K562 (cell line): ENCODE measurements around the gene MBP. TPM values are rescaled to one million over a fixed set of nuclear protein-coding genes. Genes with fewer than 3 reads are reported as not detected.
"Not testable (repeated sequence)": the region's sequence is repeated elsewhere in the genome, so short reads cannot be mapped to it uniquely, and the experiment has no call there.

ENCODE experiments used
- ATAC-seq: fragments of 200-7000 bp; cut with Tn5 transposase; 3 replicates; pipeline ENCODE4 v1.9.1; 2020; ENCODE audit warnings: moderate library complexity
- BruUV-seq: library from RNA; stranded (reverse); fragments of 400-500 nt; replicated peaks from 2 replicates; lab custom pipeline; 2021; lab: Mats Ljungman, UMichigan
- CTCF ChIA-PET: fragments of 300-600 bp; formaldehyde crosslinking; extraction: SDS; loops from one replicate; lab custom pipeline; 2021; ENCODE audit warnings: low intra/inter-chr PET ratio; lab: Yijun Ruan, JAX
- POLR2A ChIA-PET: fragments of 300-600, 350-650 bp; sonication (Branson Sonifier 250); formaldehyde crosslinking; extraction: SDS; loops from one replicate; lab custom pipeline; 2021; ENCODE audit warnings: antibody characterized with exemption, inconsistent platforms; lab: Yijun Ruan, JAX
- DNase-seq, 4 experiments: peaks; one replicate each; pipeline versions ENCODE4 v3.0.0 to v3.0.0-alpha.2; 2011 to 2018; ENCODE audit warnings: low spot score in 3 of 4, mixed read lengths in 3 of 4; ENCODE audit errors: extremely low read depth in 1 of 4
- FAIRE-seq: peaks from 2 replicates; lab custom pipeline; 2011; peaks lifted over from hg19 to GRCh38; lab: Jason Lieb, UNC
- H2AFZ ChIP-seq: 2 replicates; pipeline ENCODE4 v1.6.0; 2011; ENCODE audit warnings: low read depth, low read length, control low read depth, inconsistent platforms
- H3K27ac ChIP-seq: fragments of 200-600 bp; 3 replicates; pipeline ENCODE4 v1.8.0; 2011; ENCODE audit warnings: low read depth, mild to moderate bottlenecking, control low read depth, inconsistent platforms, low read length, moderate library complexity, mixed read lengths; ENCODE audit errors: extremely low read depth
- H3K27me3 ChIP-seq, 2 experiments: fragments of 300-600 bp in 1 of 2; 2 replicates in 1 of 2; 3 replicates in 1 of 2; pipeline versions ENCODE4 v1.6.0 to v1.8.0; 2011; ENCODE audit warnings: inconsistent platforms in 2 of 2, low read length in 2 of 2, mild to moderate bottlenecking in 1 of 2, mixed read lengths in 1 of 2, moderate library complexity in 1 of 2; ENCODE audit not compliant: control insufficient read depth in 2 of 2, insufficient read depth in 2 of 2
- H3K36me3 ChIP-seq: fragments of 300-600 bp; 3 replicates; pipeline ENCODE4 v1.8.0; 2011; ENCODE audit warnings: mild to moderate bottlenecking, low read length, inconsistent platforms; ENCODE audit not compliant: control insufficient read depth, insufficient read depth
- H3K4me1 ChIP-seq, 2 experiments: fragments of 200-600 bp in 1 of 2; replicated peaks in 1 of 2; 2 replicates in 1 of 2; 3 replicates in 1 of 2; pipeline versions ENCODE4 v1.5.1 to v1.8.0; 2011; ENCODE audit warnings: inconsistent platforms in 2 of 2, low read length in 2 of 2, mild to moderate bottlenecking in 1 of 2, mixed read lengths in 1 of 2, moderate library complexity in 1 of 2; ENCODE audit not compliant: control insufficient read depth in 2 of 2, insufficient read depth in 2 of 2
- H3K4me2 ChIP-seq: 2 replicates; pipeline ENCODE4 v1.6.1; 2011; ENCODE audit warnings: low read length, control low read depth, inconsistent platforms, mixed read lengths; ENCODE audit not compliant: insufficient read depth
- H3K4me3 ChIP-seq: fragments of 200-600 bp; sonication (generic), shearing (Covaris generic); 2 replicates; pipeline ENCODE4 v1.5.1; 2016; ENCODE audit warnings: control low read depth, inconsistent platforms
- H3K79me2 ChIP-seq: fragments of 200-600 bp; 3 replicates; pipeline ENCODE4 v1.8.0; 2011; ENCODE audit warnings: low read length, inconsistent platforms; ENCODE audit not compliant: control insufficient read depth, insufficient read depth
- H3K9ac ChIP-seq, 2 experiments: 2 replicates each; pipeline versions ENCODE4 v1.6.0 to v1.6.1; 2011; ENCODE audit warnings: low read depth in 2 of 2, low read length in 2 of 2, control low read depth in 1 of 2, inconsistent platforms in 1 of 2, mild to moderate bottlenecking in 1 of 2, mixed read lengths in 1 of 2; ENCODE audit not compliant: insufficient read depth in 1 of 2
- H3K9me1 ChIP-seq: one replicate; pipeline ENCODE4 v1.6.0; 2011; ENCODE audit warnings: inconsistent platforms, mild to moderate bottlenecking, low read length, moderate library complexity; ENCODE audit not compliant: control insufficient read depth, insufficient read depth
- H3K9me3 ChIP-seq: replicated peaks from 2 replicates; pipeline ENCODE4 v1.5.1; 2011; ENCODE audit warnings: low read depth, low read length, inconsistent platforms; ENCODE audit not compliant: control insufficient read depth, insufficient read depth
- H4K20me1 ChIP-seq: replicated peaks from 2 replicates; pipeline ENCODE4 v1.6.1; 2011; ENCODE audit warnings: low read length, inconsistent platforms, mixed read lengths; ENCODE audit not compliant: control insufficient read depth, insufficient read depth
- HCFC1 ChIP-seq: IDR thresholded peaks from 2 replicates; pipeline ENCODE4 v1.6.1; 2012; ENCODE audit warnings: low read depth, low read length, improper control_type of control experiment
- TAL1 ChIP-seq: fragments of 450-650 bp; IDR thresholded peaks from 2 replicates; pipeline ENCODE4 v1.6.1; 2016; ENCODE audit warnings: mild to moderate bottlenecking
- YY1 ChIP-seq, 3 experiments: IDR thresholded peaks; 2 replicates each; pipeline ENCODE4 v1.6.1; 2011; ENCODE audit warnings: low read length in 2 of 3, mild to moderate bottlenecking in 2 of 3, moderate library complexity in 2 of 3, borderline replicate concordance in 1 of 3, control low read depth in 1 of 3, low read depth in 1 of 3; ENCODE audit not compliant: insufficient read depth in 3 of 3, insufficient replicate concordance in 2 of 3, control insufficient read depth in 1 of 3, insufficient read length in 1 of 3; ENCODE audit errors: extremely low read depth in 1 of 3
- ZFPM2 ChIP-seq: fragments of 250-450 bp; sonication (Bioruptor Pico); IDR thresholded peaks from 2 replicates; pipeline ENCODE4 v1.5.1; 2022; ENCODE audit warnings: mild to moderate bottlenecking
- WGBS: fragments of 100-300 bp; shearing (Covaris generic); methylation state at CpG from one replicate; pipeline ENCODE4 v1.1.6; 2016; ENCODE audit warnings: low coverage, mixed read lengths; ENCODE audit not compliant: insufficient coverage; ENCODE audit errors: missing lambda C conversion rate; 5-methylcytosine and 5-hydroxymethylcytosine counted together
- in situ Hi-C: fragments of 300-500 bp; cut with MboI; formaldehyde crosslinking; loops from 4 replicates; pipeline ENCODE4 v1.15.0; 2018; ENCODE audit warnings: inconsistent platforms, mixed read lengths
- intact Hi-C: fragments of 100-400 bp; cut with micrococcal nuclease; formaldehyde crosslinking; loops from 2 replicates; pipeline ENCODE4 v1.14.2; 2022
- polyA plus RNA-seq, 8 experiments: library from polyadenylated mRNA; depleted of rRNA in 4 of 8; stranded (reverse) in 5 of 8; unstranded in 3 of 8; fragments of >200 nt; fragmentation: Nextera tagmentation in 2 of 8; fragmentation: Illumina TruSeq in 1 of 8; extraction: Ambion mirVana in 2 of 8; extraction: Trizol in 1 of 8; gene quantifications; 2 replicates each; pipeline versions ENCODE4 v1.2.1 to v1.2.3, GENCODE V29; 2011 to 2014; ENCODE audit warnings: inconsistent platforms in 1 of 8, missing spikeins in 1 of 8
- total RNA-seq, 7 experiments: library from RNA; depleted of rRNA in 6 of 7; stranded (reverse); fragments of >200 nt in 6 of 7; fragmentation: Illumina TruSeq in 2 of 7; extraction: Trizol in 2 of 7; gene quantifications; 2 replicates each; pipeline versions ENCODE4 v1.2.1 to v1.2.3, GENCODE V29; 2011 to 2021; ENCODE audit warnings: low replicate concordance in 1 of 7

The MBP gene
- total and polyA plus RNA-seq, 9 of the 15 experiments (the other 6 are each of a cell fraction or from before 2014, with no cell fraction given): 0.09 TPM; not detected in 8

- no peaks in the 10 kb centered on the region for H3K9me3 ChIP-seq
- in situ Hi-C loops: no loop called here
- BruUV-seq: no TSS peak
- ChIA-PET POLR2A (interaction anchor here (0.7 kb wide), 1 partner anchor 43 kb away, joined by 3 read pairs; no protein-coding TSS in a partner anchor), CTCF (no interaction called here)
- no peak overlapping the region for H3K9ac ChIP-seq
- DNase-seq: no peak
- TF ChIP-seq TAL1 (no peak), ZFPM2 (CRISPR knock-in tag) (no peak), HCFC1 (no peak), YY1 (IDR thresholded peaks at IDR 0.05; ENCODE audit: borderline replicate concordance in 1 of 3, control insufficient read depth in 1 of 3, extremely low read depth in 1 of 3, insufficient read depth in 3 of 3, insufficient read length in 1 of 3, insufficient replicate concordance in 2 of 3, low read depth in 1 of 3, low read length in 2 of 3) (no peak)
- no peaks in the 10 kb centered on the region; a peak in 1 of 5 replicates for H3K4me1 ChIP-seq
- no peak overlapping the region for H3K4me3 ChIP-seq
- no peaks in the 10 kb centered on the region for H4K20me1 ChIP-seq
- H3K27ac ChIP-seq: no peak overlapping the region
- no peak for ATAC-seq
- H3K9me1 ChIP-seq: no peaks in the 10 kb centered on the region
- H3K27me3 ChIP-seq: no peaks in the 10 kb centered on the region
- H3K36me3 ChIP-seq: no peaks in the 10 kb centered on the region
- H2AFZ ChIP-seq: no peak overlapping the region
- intact Hi-C loops: no loop called here
- no peak overlapping the region for H3K4me2 ChIP-seq
- 72% methylated on average over 17 of the region's 17 CpGs for WGBS
- FAIRE-seq: no peak
- no peaks in the 10 kb centered on the region for H3K79me2 ChIP-seq
Observed at GRCh38 chr18:76967721-76968472, 164.7 kb downstream of the MBP start.

GRCh38 chr18:76967299-76967698, 165.3 kb downstream of the MBP start:
- H3K27ac ChIP-seq, H3K36me3 ChIP-seq, H3K9me1 ChIP-seq, H3K4me3 ChIP-seq, BruUV-seq, CTCF ChIA-PET, H3K79me2 ChIP-seq, H3K4me1 ChIP-seq, H3K27me3 ChIP-seq, intact Hi-C loops, H3K9ac ChIP-seq, DNase-seq, ATAC-seq, H3K4me2 ChIP-seq, H4K20me1 ChIP-seq, H3K9me3 ChIP-seq, H2AFZ ChIP-seq, in situ Hi-C loops: not testable (repeated sequence)
- POLR2A ChIA-PET: interaction anchor here (0.7 kb wide), 1 partner anchor 42 kb away, joined by 3 read pairs; no protein-coding TSS in a partner anchor
- peak; percentile 94 for FAIRE-seq

- DNase-seq, BruUV-seq, FAIRE-seq, ATAC-seq, H3K4me2 ChIP-seq, H4K20me1 ChIP-seq, POLR2A ChIA-PET, intact Hi-C loops, H3K27ac ChIP-seq, H3K36me3 ChIP-seq, CTCF ChIA-PET, in situ Hi-C loops, H3K9me1 ChIP-seq, H3K9ac ChIP-seq, H3K9me3 ChIP-seq, H2AFZ ChIP-seq, H3K79me2 ChIP-seq, H3K4me1 ChIP-seq, H3K27me3 ChIP-seq, H3K4me3 ChIP-seq: not testable (repeated sequence)
- 84% methylated on average over 11 of the region's 11 CpGs for WGBS
Observed at GRCh38 chr18:76965555-76966151, 166.9 kb downstream of the MBP start.
